ENCODE data around the gene NLK. TPM values are rescaled to one million over a fixed set of nuclear protein-coding genes. Genes with fewer than 3 reads are reported as not detected.
"Not testable (repeated sequence)": the region's sequence is repeated elsewhere in the genome, so short reads cannot be mapped to it uniquely, and the experiment has no call there.

NLK gene
- total RNA-seq, 1 donor from 2014 or later: 20.2 TPM

DNA sequence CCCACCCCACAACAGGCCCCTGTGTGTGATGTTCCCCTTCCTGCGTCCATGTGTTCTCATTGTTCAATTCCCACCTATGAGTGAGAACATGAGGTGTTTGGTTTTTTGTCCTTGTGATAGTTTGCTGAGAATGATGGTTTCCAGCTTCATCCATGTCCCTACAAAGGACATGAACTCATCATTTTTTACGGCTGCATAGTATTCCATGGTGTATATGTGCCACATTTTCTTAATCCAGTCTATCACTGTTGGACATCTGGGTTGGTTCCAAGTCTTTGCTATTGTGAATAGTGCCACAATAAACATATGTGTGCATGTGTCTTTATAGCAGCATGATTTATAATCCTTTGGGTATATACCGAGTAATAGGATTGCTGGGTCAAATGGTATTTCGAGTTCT is 7.0 kb upstream of the NLK start:
- intact Hi-C loops (cut with DNase I): loop anchor here (10.0 kb wide), 1 partner anchor 61 kb away; no protein-coding TSS in a partner anchor

GRCh38 chr17:28035884-28036283 is 6.6 kb upstream of the NLK start:
- intact Hi-C loops (cut with DNase I): loop anchor here (10.0 kb wide), 1 partner anchor 61 kb away; no protein-coding TSS in a partner anchor

More for the DNA sequence above, 7.0 kb upstream of the NLK start:
- not testable (repeated sequence) for DNase-seq; ATAC-seq (ENCODE audit: poor library complexity)

GRCh38 chr17:28038802-28039201 is 3.7 kb upstream of the NLK start:
- intact Hi-C loops (cut with DNase I): loop anchor here (10.0 kb wide), 1 partner anchor 64 kb away; no protein-coding TSS in a partner anchor

More at GRCh38 chr17:28035884-28036283, 6.6 kb upstream of the NLK start:
- DNase-seq; ATAC-seq (ENCODE audit: poor library complexity): not testable (repeated sequence)

DNA sequence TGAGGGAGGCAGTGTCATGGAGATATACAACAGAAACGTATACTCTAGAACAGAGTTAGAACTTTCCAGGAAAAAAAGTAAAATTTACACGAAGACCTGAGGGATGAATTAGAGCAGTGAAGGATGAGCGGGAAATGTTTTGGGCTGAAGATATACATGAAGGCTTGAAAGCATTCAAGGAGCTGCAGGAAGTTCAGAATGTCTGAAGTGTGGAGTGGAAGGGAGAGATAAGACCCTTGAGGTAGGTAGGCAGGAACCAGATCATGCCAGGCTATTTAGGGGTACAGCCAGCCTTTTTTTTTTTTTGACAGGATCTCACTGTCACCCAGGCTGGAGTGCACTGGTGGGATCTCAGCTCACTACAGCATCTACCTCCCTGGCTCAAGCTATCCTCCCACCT is 3.2 kb upstream of the NLK start:
- ATAC-seq (ENCODE audit: poor library complexity) (no peak), DNase-seq (no peak)
- intact Hi-C loops (cut with DNase I): loop anchor here (10.0 kb wide), 1 partner anchor 64 kb away; no protein-coding TSS in a partner anchor

More at GRCh38 chr17:28038802-28039201, 3.7 kb upstream of the NLK start:
- ATAC-seq (ENCODE audit: poor library complexity) (no peak), DNase-seq (no peak)

- intact Hi-C loops (cut with DNase I): loop anchor here (10.0 kb wide), 1 partner anchor 146 kb away; the partner anchor contains the start of gene LYRM9
Observed at GRCh38 chr17:28040406-28040805, 2.1 kb upstream of the NLK start.

GRCh38 chr17:28041068-28041843 is 1.2 kb upstream of the NLK start:
- peak; percentile 98 for ATAC-seq (ENCODE audit: poor library complexity)
- DNase-seq: peak; percentile 100
- intact Hi-C loops (cut with DNase I): loop anchor here (10.0 kb wide), 1 partner anchor 146 kb away; the partner anchor contains the start of gene LYRM9

More at GRCh38 chr17:28040406-28040805, 2.1 kb upstream of the NLK start:
- ATAC-seq (ENCODE audit: poor library complexity) (no peak), DNase-seq (no peak)

GRCh38 chr17:28041844-28042656 is 427 bp upstream of the NLK start:
- intact Hi-C loops (cut with DNase I): loop anchor here (10.0 kb wide), 1 partner anchor 147 kb away; the partner anchor contains the start of gene LYRM9

DNA sequence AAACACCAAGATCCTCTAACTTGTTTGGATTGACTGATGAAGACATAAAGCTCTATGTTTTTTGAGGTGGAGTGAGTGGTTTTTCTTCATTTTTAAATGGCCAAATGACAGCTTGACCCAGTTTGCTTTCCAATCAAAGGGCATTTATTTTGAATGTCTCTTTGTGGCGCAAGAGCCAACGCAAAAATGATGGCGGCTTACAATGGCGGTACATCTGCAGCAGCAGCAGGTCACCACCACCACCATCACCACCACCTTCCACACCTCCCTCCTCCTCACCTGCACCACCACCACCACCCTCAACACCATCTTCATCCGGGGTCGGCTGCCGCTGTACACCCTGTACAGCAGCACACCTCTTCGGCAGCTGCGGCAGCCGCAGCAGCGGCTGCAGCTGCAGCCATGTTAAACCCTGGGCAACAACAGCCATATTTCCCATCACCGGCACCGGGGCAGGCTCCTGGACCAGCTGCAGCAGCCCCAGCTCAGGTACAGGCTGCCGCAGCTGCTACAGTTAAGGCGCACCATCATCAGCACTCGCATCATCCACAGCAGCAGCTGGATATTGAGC is 329 bp downstream of the NLK start:
- DNase-seq: no peak
- intact Hi-C loops (cut with DNase I): loop anchor here (10.0 kb wide), 1 partner anchor 148 kb away; the partner anchor contains the start of gene LYRM9

More at GRCh38 chr17:28041844-28042656, 427 bp upstream of the NLK start:
- ATAC-seq (ENCODE audit: poor library complexity) (peak; percentile 18), DNase-seq (no peak)

DNA sequence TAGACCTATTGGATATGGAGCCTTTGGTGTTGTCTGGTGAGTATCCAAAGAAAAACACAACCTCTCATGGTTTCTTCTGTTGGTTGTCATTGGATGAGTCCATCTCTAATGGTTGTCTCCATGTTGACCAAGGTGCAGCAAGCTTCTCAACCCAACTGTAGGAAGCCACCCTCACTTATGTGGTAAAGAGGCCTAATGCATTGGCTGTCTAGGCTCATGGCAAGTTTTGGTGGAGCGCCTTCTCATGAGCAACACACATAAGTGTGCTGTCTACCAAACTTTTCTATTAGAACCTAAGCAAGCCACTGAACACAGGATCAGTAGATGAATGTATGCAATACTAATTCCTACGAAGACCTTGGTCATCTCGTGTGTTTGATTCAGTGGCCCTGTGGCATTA is 819 bp downstream of the NLK start:
- intact Hi-C loops (cut with DNase I): loop anchor here (10.0 kb wide), 1 partner anchor 148 kb away; the partner anchor contains the start of gene LYRM9
- ATAC-seq (ENCODE audit: poor library complexity) (no peak), DNase-seq (no peak)

More for the DNA sequence above, 329 bp downstream of the NLK start:
- no peak for ATAC-seq (ENCODE audit: poor library complexity)

DNA sequence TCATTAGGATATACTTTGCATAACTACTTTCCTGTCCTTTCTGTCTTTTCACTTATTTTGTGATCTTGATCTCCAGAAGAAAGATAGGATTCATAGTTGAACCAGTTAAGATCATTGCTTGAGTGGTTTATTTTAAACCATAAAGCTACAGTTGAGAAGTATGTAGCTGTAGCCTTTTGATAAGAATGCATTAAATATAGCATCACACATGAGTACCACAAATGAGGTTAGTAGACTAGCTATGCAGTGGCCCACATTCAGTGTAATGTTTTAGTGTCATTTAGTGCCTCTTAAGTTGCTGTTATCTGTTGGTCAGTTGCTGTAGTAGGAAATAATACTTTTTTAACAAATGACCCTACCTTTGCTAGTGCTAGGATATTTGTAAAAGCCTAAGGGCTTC is 1.3 kb downstream of the NLK start:
- intact Hi-C loops (cut with DNase I): loop anchor here (10.0 kb wide), 1 partner anchor 149 kb away; the partner anchor contains the start of gene LYRM9
- DNase-seq: no peak
- ATAC-seq (ENCODE audit: poor library complexity): no peak

- no peak for DNase-seq
- intact Hi-C loops (cut with DNase I): loop anchor here (10.0 kb wide), 1 partner anchor 151 kb away; the partner anchor contains the start of gene LYRM9
- ATAC-seq (ENCODE audit: poor library complexity): no peak
Observed at GRCh38 chr17:28045304-28045703, 2.8 kb downstream of the NLK start.

DNA sequence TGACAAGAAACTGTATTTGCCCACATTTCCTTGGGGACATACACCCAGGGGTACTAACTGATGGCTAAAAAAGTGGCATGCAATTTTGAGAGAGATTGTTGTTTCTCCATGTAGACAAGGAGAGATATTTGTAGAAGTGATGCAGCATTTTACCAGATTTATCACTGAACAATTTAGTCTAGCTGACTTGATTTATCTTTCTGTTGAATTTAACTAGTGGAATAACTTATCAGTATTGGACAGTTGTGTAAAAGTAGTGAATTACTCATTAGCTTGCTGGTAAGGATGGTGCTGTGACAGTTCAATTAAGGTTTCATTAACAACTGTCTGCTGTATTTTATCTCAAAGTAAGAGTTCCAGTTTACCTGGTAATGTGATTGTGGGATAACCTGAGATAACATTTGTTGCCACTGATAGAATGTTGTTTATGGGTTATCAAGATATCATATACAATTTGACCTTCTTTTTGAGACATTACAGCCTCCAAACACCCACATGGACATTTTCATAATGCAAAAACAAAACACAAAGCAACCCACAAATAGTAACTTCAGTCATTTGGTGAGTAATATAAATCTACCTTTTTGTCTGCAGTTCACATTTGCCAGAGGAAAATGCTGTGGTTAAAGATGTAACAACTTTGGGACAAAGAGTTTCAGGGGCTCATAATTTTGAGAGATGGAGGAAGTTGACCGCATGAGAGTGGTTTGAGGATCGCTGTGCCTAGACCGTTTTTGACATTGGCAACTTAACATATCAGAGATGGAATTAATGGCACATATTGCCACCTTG is 3.8 kb downstream of the NLK start:
- intact Hi-C loops (cut with DNase I): loop anchor here (10.0 kb wide), 1 partner anchor 151 kb away; the partner anchor contains the start of gene LYRM9
- ATAC-seq (ENCODE audit: poor library complexity): no peak

GRCh38 chr17:28047806-28048205 is 5.3 kb downstream of the NLK start:
- ATAC-seq (ENCODE audit: poor library complexity) (no peak), DNase-seq (no peak)
- intact Hi-C loops (cut with DNase I): loop anchor here (10.0 kb wide), 1 partner anchor 153 kb away; the partner anchor contains the start of gene LYRM9

More for the DNA sequence above, 3.8 kb downstream of the NLK start:
- no peak for DNase-seq

- ATAC-seq (ENCODE audit: poor library complexity): peak; percentile 26
- no peak for DNase-seq
- intact Hi-C loops (cut with DNase I): loop anchor here (10.0 kb wide), 1 partner anchor 154 kb away; the partner anchor contains the start of gene LYRM9
Observed at GRCh38 chr17:28049071-28049470, 6.6 kb downstream of the NLK start.

GRCh38 chr17:28053044-28053670 is 10.7 kb downstream of the NLK start:
- DNase-seq: no peak
- intact Hi-C loops (cut with DNase I): no loop called here
- ATAC-seq (ENCODE audit: poor library complexity): no peak

- intact Hi-C loops (cut with DNase I): no loop called here
- no peak for ATAC-seq (ENCODE audit: poor library complexity)
- DNase-seq: no peak
Observed at GRCh38 chr17:28053725-28054124, 11.2 kb downstream of the NLK start.
